ENCODE measurements around the gene CAVIN2.

Gene CAVIN2

GRCh38 chr2:191853843-191854242, 7.0 kb upstream of the CAVIN2 start:
- Mint-ChIP-seq H3K9me3 (no peaks in the 10 kb centered on the region), H3K4me3 (no peak overlapping the region), H3K27me3 (ENCODE audit: low read depth) (no peaks in the 10 kb centered on the region), H3K27ac (peak overlapping the region in 2 of 3 experiments; percentile 37 to 41), H3K4me1 (peaks cover 21% of the 10 kb centered on the region), H3K36me3 (ENCODE audit: low read depth) (no peaks in the 10 kb centered on the region)
- TF ChIP-seq CTCF (IDR thresholded peaks at IDR 0.05; ENCODE audit: unreplicated experiment in 3 of 3) = no peak

GRCh38 chr2:191851158-191851557, 4.3 kb upstream of the CAVIN2 start:
- no peak for TF ChIP-seq CTCF (IDR thresholded peaks at IDR 0.05; ENCODE audit: unreplicated experiment in 3 of 3)
- H3K36me3 Mint-ChIP-seq (ENCODE audit: low read depth) = no peaks in the 10 kb centered on the region
- peaks cover under 1% of the 10 kb centered on the region for H3K27me3 Mint-ChIP-seq (ENCODE audit: low read depth)
- no peak overlapping the region for H3K4me3 Mint-ChIP-seq
- no peaks in the 10 kb centered on the region for H3K9me3 Mint-ChIP-seq
- H3K27ac Mint-ChIP-seq = no peak overlapping the region
- H3K4me1 Mint-ChIP-seq = peaks cover 40% of the 10 kb centered on the region

GRCh38 chr2:191848771-191849767, 2.2 kb upstream of the CAVIN2 start:
- H3K9me3 Mint-ChIP-seq = no peaks in the 10 kb centered on the region
- H3K36me3 Mint-ChIP-seq (ENCODE audit: low read depth) = no peaks in the 10 kb centered on the region
- H3K4me1 Mint-ChIP-seq = peaks cover 47% of the 10 kb centered on the region
- H3K27ac Mint-ChIP-seq = no peak overlapping the region
- TF ChIP-seq CTCF (IDR thresholded peaks at IDR 0.05; ENCODE audit: unreplicated experiment in 3 of 3) = no peak
- peaks cover 3% of the 10 kb centered on the region for H3K27me3 Mint-ChIP-seq (ENCODE audit: low read depth)
- H3K4me3 Mint-ChIP-seq = no peak overlapping the region

GRCh38 chr2:191847764-191848163, 876 bp upstream of the CAVIN2 start:
- TF ChIP-seq CTCF (IDR thresholded peaks at IDR 0.05; ENCODE audit: unreplicated experiment in 3 of 3) = no peak
- H3K36me3 Mint-ChIP-seq (ENCODE audit: low read depth) = no peaks in the 10 kb centered on the region
- peaks cover 37% of the 10 kb centered on the region for H3K4me1 Mint-ChIP-seq
- no peak overlapping the region for H3K4me3 Mint-ChIP-seq
- H3K9me3 Mint-ChIP-seq = no peaks in the 10 kb centered on the region
- peaks cover 3% of the 10 kb centered on the region for H3K27me3 Mint-ChIP-seq (ENCODE audit: low read depth)
- H3K27ac Mint-ChIP-seq = peak overlapping the region; percentile 78 to 94 (median 86)

GRCh38 chr2:191845876-191846514, 893 bp downstream of the CAVIN2 start:
- Mint-ChIP-seq H3K27ac (peak overlapping the region; percentile 58 to 84 (median 67)), H3K9me3 (no peaks in the 10 kb centered on the region), H3K36me3 (ENCODE audit: low read depth) (no peaks in the 10 kb centered on the region), H3K4me3 (peak overlapping the region; percentile 47 to 66 (median 57)), H3K27me3 (ENCODE audit: low read depth) (peaks cover 3% of the 10 kb centered on the region), H3K4me1 (peaks cover 37% of the 10 kb centered on the region)
- no peak for TF ChIP-seq CTCF (IDR thresholded peaks at IDR 0.05; ENCODE audit: unreplicated experiment in 3 of 3)
